Ishikawa (cell line): ENCODE data around the gene THAP3.
A peak's percentile ranks its signal among the peaks of the same experiment; 100 is the strongest.

Experiments used
- CEBPB ChIP-seq: IDR thresholded peaks from 2 replicates; pipeline ENCODE4 v1.6.1; 2012
- CREB1 ChIP-seq: IDR thresholded peaks from 2 replicates; pipeline ENCODE4 v1.6.1; 2012; ENCODE audit warnings: low read depth
- EP300 ChIP-seq: IDR thresholded peaks from 2 replicates; pipeline ENCODE4 v1.6.1; 2012; ENCODE audit warnings: borderline replicate concordance
- MAX ChIP-seq: IDR thresholded peaks from 2 replicates; pipeline ENCODE4 v1.6.1; 2012
- TAF1 ChIP-seq: IDR thresholded peaks from 2 replicates; pipeline ENCODE4 v1.6.1; 2012; ENCODE audit warnings: low read depth, mild to moderate bottlenecking
- ZBTB7A ChIP-seq: IDR thresholded peaks from 2 replicates; pipeline ENCODE4 v1.6.1; 2012; ENCODE audit warnings: low read depth

- TF ChIP-seq CEBPB: no peak
- TF ChIP-seq EP300: no peak
- TF ChIP-seq ZBTB7A: no peak; the same call in 1 of the 2 replicates
- TF ChIP-seq MAX: peak; percentile 67
- peak; percentile 41; the same call in 1 of the 2 replicates for TF ChIP-seq CREB1
- peak; percentile 54; the same call in 1 of the 2 replicates for TF ChIP-seq TAF1
Observed at GRCh38 chr1:6613361-6614018, 11.2 kb upstream of the THAP3 start, which contains the start of gene PHF13.
